ENCODE results near the gene ATG14.

The ATG14 gene

DNA sequence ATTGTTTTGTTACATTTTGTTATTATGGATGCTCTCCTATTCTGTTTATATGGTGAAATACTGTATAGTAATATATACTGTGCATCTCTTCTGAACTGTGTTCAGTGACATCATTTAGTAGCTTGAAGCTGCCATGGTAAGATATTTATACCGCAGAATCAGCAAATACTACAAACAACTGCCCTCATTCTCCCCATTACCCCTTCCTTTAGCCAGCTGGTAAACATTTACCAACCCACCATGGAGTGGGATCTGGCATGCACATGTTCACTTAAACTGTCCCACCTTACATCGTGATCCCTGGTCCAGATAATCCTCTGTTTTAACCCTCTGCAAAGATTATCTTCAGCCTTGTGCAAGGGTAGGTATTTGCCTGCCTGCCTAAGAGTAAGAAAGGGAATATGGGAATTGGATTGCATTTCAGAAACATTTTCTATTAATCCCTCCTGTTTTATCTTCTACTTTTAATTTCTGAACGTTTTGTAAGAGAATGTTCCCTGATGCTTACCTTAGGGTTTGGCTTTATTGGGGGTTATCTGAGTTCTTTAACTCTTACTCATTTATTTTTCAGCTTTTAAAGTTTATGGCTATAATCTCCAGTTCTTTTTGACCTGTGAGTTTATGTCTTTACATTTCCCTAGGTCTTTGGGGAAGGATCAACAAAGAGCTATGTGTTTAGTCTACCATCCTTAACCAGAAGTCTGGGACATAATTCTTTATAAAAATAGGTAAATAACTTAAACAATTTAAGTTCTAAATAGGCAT is 93.9 kb downstream of the ATG14 start:
- no peak for FAIRE-seq
- DNase-seq (ENCODE audit: low spot score): no peak

DNA sequence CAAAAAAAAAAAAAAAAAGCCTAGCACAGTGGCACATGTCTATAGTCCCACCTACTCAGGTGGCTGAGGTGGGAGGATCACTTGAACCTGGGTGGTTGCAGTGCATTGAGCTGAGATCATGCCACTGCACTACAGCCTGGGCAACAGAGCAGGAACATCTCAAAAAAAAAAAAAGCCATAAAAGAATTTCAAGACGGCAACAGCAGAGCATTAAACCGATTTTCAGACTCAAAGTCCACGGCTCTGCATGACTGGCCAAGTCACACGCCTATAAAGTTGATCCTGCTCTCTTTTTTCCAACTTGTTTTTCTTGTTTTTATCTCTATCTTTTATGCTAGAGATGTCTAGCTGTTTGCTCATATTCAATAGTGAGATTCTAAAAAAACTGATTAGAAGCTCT is 95.1 kb downstream of the ATG14 start:
- DNase-seq (ENCODE audit: low spot score) (no peak), FAIRE-seq (no peak)
